OCI-LY1 (cell line): Measurements from ENCODE around the gene THTPA.

Source experiments
- H2AFZ ChIP-seq: fragments of 200-600 bp; sonication (generic), shearing (Covaris generic); 2 replicates; pipeline ENCODE4 v1.6.0; 2014; ENCODE audit warnings: antibody characterized with exemption, mild to moderate bottlenecking, low read length
- H3F3A ChIP-seq: fragments of 200-600 bp; sonication (generic), shearing (Covaris generic); 2 replicates; pipeline ENCODE4 v1.6.0; 2014; ENCODE audit warnings: mild to moderate bottlenecking, antibody characterized with exemption, low read length, moderate library complexity; ENCODE audit not compliant: insufficient read depth
- H3K27ac ChIP-seq: fragments of 200-600 bp; sonication (generic); 2 replicates; pipeline ENCODE4 v1.5.1; 2014; ENCODE audit warnings: low read length, mixed run types, mild to moderate bottlenecking, low read depth; ENCODE audit not compliant: poor library complexity, severe bottlenecking
- H3K27me3 ChIP-seq: fragments of 200-600 bp; sonication (generic); 2 replicates; pipeline ENCODE4 v1.6.0; 2014; ENCODE audit warnings: antibody characterized with exemption, mild to moderate bottlenecking, low read length, moderate library complexity; ENCODE audit not compliant: insufficient read depth
- H3K36me3 ChIP-seq: fragments of 200-600 bp; sonication (generic); 2 replicates; pipeline ENCODE4 v1.6.1; 2014; ENCODE audit warnings: mild to moderate bottlenecking, antibody characterized with exemption, low read length, moderate library complexity, mixed read lengths; ENCODE audit not compliant: insufficient read depth
- H3K4me1 ChIP-seq: fragments of 200-600 bp; sonication (generic); 2 replicates; pipeline ENCODE4 v1.5.1; 2014; ENCODE audit warnings: mild to moderate bottlenecking, low read length, moderate library complexity; ENCODE audit not compliant: insufficient read depth, severe bottlenecking
- H3K4me2 ChIP-seq: fragments of 200-600 bp; sonication (generic), shearing (Covaris generic); 2 replicates; pipeline ENCODE4 v1.6.1; 2014; ENCODE audit warnings: low read length
- H3K4me3 ChIP-seq: fragments of 200-600 bp; sonication (generic); 2 replicates; pipeline ENCODE4 v1.5.1; 2014; ENCODE audit warnings: low read length, low read depth, mild to moderate bottlenecking, mixed read lengths; ENCODE audit not compliant: poor library complexity, severe bottlenecking
- H3K79me2 ChIP-seq: fragments of 200-600 bp; shearing (Covaris generic); 2 replicates; pipeline ENCODE4 v1.6.1; 2016; ENCODE audit warnings: mixed run types, low read length, mixed read lengths; ENCODE audit not compliant: insufficient read depth
- H3K9ac ChIP-seq: fragments of 200-600 bp; sonication (generic), shearing (Covaris generic); 2 replicates; pipeline ENCODE4 v1.6.1; 2014; ENCODE audit warnings: mild to moderate bottlenecking, low read length, mixed read lengths
- H3K9me2 ChIP-seq: fragments of 200-600 bp; sonication (generic), shearing (Covaris generic); 2 replicates; pipeline ENCODE4 v1.6.1; 2014; ENCODE audit warnings: low read depth, mild to moderate bottlenecking, low read length, mixed read lengths
- H3K9me3 ChIP-seq: fragments of 200-600 bp; shearing (Covaris generic); 2 replicates; pipeline ENCODE4 v1.6.1; 2014; ENCODE audit warnings: low read length, mixed read lengths
- H4K20me1 ChIP-seq: fragments of 200-600 bp; sonication (generic), shearing (Covaris generic); 2 replicates; pipeline ENCODE4 v1.6.0; 2016; ENCODE audit warnings: mild to moderate bottlenecking, low read length; ENCODE audit not compliant: insufficient read depth
- EZH2 ChIP-seq: fragments of 200-600 bp; sonication (generic), shearing (Covaris generic); IDR thresholded peaks from 2 replicates; pipeline ENCODE4 v1.8.0; 2017; ENCODE audit warnings: borderline replicate concordance, mixed run types, mild to moderate bottlenecking, antibody characterized with exemption, low read length, moderate library complexity, mixed read lengths
- TF ChIP-seq, protein P1 (sequence below): fragments of 200-600 bp; sonication (generic), shearing (Covaris generic); IDR thresholded peaks from 2 replicates; pipeline ENCODE4 v1.5.1; 2017; ENCODE audit warnings: mild to moderate bottlenecking, antibody characterized with exemption, low read length, moderate library complexity, mixed read lengths

The THTPA gene

DNA sequence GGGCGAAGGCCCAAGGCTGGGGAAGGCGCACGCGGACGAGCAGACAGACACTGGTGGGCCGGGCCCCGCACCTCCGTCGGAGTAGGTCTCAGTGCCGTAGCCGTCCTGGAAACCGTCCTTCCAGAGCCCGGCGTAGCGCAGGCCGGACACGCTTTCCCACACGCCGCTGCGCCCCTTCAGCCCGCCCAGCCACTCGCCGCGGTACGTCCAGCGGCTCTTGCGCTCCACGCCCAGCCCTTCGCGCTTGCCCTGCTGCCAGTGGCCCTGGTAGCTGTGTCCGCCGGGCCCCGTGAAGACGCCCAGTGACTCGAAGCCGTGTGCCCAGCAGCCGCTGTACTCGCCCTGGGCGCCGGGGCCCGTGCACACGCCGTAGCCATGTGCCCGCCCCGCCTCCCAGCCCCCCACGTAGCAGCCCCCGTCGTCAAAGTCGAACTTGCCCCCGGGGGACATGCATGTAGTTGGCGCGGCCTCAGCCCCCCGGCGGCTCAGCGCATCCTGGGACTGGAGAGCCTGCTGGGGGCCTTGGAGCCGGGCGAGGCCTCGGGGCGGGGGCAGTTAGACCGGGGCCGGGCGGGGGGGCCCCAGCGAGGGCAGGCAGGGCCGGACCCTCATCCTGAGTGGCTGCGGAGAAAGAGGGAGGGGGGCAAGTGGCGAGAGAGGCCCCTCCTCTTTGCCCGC, 21.1 kb downstream of the THTPA start:
- Histone ChIP-seq H3K4me2 (no peak overlapping the region), H3F3A (no peaks in the 10 kb centered on the region), H3K4me3 (no peak overlapping the region), H3K27me3 (no peaks in the 10 kb centered on the region; the same call in 1 of the 2 replicates), H3K79me2 (no peaks in the 10 kb centered on the region), H3K36me3 (no peaks in the 10 kb centered on the region), H3K9ac (no peak overlapping the region), H3K27ac (no peak overlapping the region), H3K9me3 (no peaks in the 10 kb centered on the region), H3K9me2 (no peaks in the 10 kb centered on the region), H3K4me1 (no peaks in the 10 kb centered on the region), H2AFZ (no peak overlapping the region), H4K20me1 (no peaks in the 10 kb centered on the region)
- no peak for TF ChIP-seq EZH2
- TF ChIP-seq, protein P1, sequence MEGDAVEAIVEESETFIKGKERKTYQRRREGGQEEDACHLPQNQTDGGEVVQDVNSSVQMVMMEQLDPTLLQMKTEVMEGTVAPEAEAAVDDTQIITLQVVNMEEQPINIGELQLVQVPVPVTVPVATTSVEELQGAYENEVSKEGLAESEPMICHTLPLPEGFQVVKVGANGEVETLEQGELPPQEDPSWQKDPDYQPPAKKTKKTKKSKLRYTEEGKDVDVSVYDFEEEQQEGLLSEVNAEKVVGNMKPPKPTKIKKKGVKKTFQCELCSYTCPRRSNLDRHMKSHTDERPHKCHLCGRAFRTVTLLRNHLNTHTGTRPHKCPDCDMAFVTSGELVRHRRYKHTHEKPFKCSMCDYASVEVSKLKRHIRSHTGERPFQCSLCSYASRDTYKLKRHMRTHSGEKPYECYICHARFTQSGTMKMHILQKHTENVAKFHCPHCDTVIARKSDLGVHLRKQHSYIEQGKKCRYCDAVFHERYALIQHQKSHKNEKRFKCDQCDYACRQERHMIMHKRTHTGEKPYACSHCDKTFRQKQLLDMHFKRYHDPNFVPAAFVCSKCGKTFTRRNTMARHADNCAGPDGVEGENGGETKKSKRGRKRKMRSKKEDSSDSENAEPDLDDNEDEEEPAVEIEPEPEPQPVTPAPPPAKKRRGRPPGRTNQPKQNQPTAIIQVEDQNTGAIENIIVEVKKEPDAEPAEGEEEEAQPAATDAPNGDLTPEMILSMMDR = no peak

DNA sequence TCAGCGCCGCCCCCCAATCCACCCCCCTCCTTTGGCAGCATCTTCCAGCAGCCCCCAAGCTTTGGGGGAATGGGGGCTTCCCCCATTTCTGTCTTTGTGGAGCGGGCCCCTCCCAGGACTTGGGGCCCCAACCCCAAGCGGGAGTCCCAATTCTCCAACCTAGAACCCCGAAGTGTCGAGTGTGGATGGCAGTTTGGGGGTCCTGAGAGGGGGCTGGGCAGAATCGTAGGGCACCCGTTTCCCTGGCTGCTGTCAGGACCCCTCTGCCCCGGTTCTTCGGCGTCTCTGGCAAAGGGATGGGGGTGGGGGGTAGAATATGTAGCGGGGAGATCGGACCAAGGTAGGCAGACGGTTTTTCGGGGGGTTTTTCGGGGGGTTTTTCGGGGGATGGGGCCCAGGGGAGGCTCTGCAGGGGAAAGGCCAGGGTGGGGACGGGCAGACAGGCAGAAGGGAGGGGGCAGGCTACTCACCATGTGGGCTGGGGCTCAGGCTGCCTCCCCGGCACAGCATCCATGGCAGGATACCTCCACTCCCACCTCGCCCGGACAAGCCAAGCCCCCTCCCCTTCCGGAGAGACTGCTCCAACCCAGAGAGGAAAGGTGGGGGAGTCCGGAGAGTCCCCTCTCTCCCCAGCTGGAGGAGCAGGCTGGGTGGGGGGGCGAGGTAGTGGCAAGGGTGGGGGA, 21.8 kb downstream of the THTPA start:
- Histone ChIP-seq H3K9me2 (no peaks in the 10 kb centered on the region), H3K27ac (no peak overlapping the region), H3K4me3 (no peak overlapping the region), H3F3A (no peaks in the 10 kb centered on the region), H4K20me1 (no peaks in the 10 kb centered on the region), H3K27me3 (no peaks in the 10 kb centered on the region; the same call in 1 of the 2 replicates), H3K9ac (no peak overlapping the region), H3K4me2 (no peak overlapping the region), H3K79me2 (no peaks in the 10 kb centered on the region), H2AFZ (no peak overlapping the region), H3K4me1 (no peaks in the 10 kb centered on the region), H3K36me3 (no peaks in the 10 kb centered on the region), H3K9me3 (no peaks in the 10 kb centered on the region)
- TF ChIP-seq, protein P1 = no peak
- no peak for TF ChIP-seq EZH2

DNA sequence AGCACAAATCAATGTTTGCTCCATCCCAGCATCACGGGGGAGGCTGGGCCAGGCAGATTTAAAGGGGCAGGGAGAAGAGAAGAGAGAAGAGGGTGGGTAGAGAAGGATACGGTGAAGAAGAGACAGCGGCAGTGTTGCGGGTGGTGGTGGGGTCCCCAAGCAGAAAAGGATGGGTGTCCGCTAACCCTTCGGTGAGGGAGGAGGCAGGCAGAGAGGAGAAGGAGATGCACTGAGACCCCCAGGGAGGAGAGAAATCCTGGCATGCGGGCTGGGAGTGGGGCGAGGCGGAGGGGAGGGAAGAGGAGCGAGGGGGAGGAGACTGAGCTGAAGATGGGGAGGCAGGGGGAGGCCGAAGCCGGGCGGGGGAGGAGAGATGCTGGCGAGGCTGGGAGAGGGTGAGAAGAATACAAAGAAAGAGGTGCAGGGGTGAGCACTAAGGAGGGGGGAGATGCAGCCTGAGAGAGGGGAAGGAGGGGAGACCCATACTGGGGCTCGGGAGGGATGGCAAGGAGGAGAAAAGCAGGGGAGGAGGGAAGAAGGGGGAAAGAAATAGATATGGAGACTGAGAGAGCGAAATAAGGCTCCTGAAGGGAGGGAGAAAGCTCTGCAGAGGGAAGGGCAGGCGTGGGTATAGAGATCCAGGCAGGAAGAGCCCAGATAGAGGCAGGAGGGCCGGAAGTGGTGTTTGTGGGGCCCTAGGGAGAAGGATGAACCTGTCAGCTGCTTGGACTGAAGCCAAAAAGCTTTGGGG, 22.7 kb downstream of the THTPA start, which contains the start of gene JPH4:
JPH4 (minus strand) TSS at position 231 of the 751 bp plus-strand sequence. CDS start 1,337 bp downstream, outside the sequence.
- Histone ChIP-seq H3K9me2 (no peaks in the 10 kb centered on the region), H3K4me2 (no peak within 1 kb of the TSS), H3K9me3 (no peaks in the 10 kb centered on the region), H3K79me2 (no peaks in the 10 kb centered on the region), H3K27me3 (no peaks in the 10 kb centered on the region; the same call in 1 of the 2 replicates), H3K4me3 (no peak within 1 kb of the TSS), H3F3A (no peaks in the 10 kb centered on the region), H3K27ac (no peak within 1 kb of the TSS), H3K9ac (no peak within 1 kb of the TSS), H3K4me1 (no peaks in the 10 kb centered on the region), H2AFZ (no peak within 1 kb of the TSS), H3K36me3 (no peaks in the 10 kb centered on the region), H4K20me1 (no peaks in the 10 kb centered on the region)
- TF ChIP-seq, protein P1 = no peak
- no peak for TF ChIP-seq EZH2
